RPMI8226 (cell line): Measurements from ENCODE around the gene MIX23.

ENCODE experiments used
- DNase-seq: peaks from one replicate; pipeline ENCODE4 v3.0.0-alpha.2; 2015

Gene MIX23

GRCh38 chr3:122349171-122349570 is 33.9 kb downstream of the MIX23 start:
- DNase-seq = no peak

GRCh38 chr3:122343654-122344053 is 39.4 kb downstream of the MIX23 start:
- DNase-seq = no peak

- no peak for DNase-seq
These were observed 40.2 kb downstream of the MIX23 start for GRCh38 chr3:122342803-122343202.

GRCh38 chr3:122332551-122332950 is 50.5 kb downstream of the MIX23 start:
- no peak for DNase-seq

- no peak for DNase-seq
These were observed 51.1 kb downstream of the MIX23 start for GRCh38 chr3:122331886-122332285.

- no peak for DNase-seq
These were observed 57.3 kb downstream of the MIX23 start for GRCh38 chr3:122325769-122326168.

- DNase-seq = no peak
These were observed 58.1 kb downstream of the MIX23 start, which contains the start of gene CSTA for GRCh38 chr3:122324871-122325323. TSS of gene CSTA (plus strand) at chr3:122325248. CDS start at chr3:122325293, 45 bp downstream.

GRCh38 chr3:122322095-122323075 is 60.6 kb downstream of the MIX23 start:
- no peak for DNase-seq

GRCh38 chr3:122318620-122319019 is 64.4 kb downstream of the MIX23 start:
- DNase-seq = no peak

- no peak for DNase-seq
These were observed 66.7 kb downstream of the MIX23 start for GRCh38 chr3:122316368-122316767.

- no peak for DNase-seq
These were observed 67.4 kb downstream of the MIX23 start for GRCh38 chr3:122315619-122316018.

GRCh38 chr3:122314228-122314876 is 68.7 kb downstream of the MIX23 start:
- no peak for DNase-seq

GRCh38 chr3:122313281-122313680 is 69.8 kb downstream of the MIX23 start:
- no peak for DNase-seq

GRCh38 chr3:122312826-122313225 is 70.2 kb downstream of the MIX23 start:
- DNase-seq = no peak

- DNase-seq = no peak
These were observed 72.7 kb downstream of the MIX23 start for GRCh38 chr3:122310361-122310760.
